AG04449 (cell line): ENCODE results near the gene ST6GALNAC5.

Source experiments
- CTCF ChIA-PET: fragments of 350-600 bp; formaldehyde crosslinking; extraction: SDS; loops from one replicate; lab custom pipeline; 2021; ENCODE audit warnings: antibody characterized with exemption; lab: Yijun Ruan, JAX
- POLR2A ChIA-PET: fragments of 400-600, 350-600 bp; formaldehyde crosslinking; extraction: SDS; loops from one replicate; lab custom pipeline; 2020; ENCODE audit warnings: antibody characterized with exemption, inconsistent platforms; lab: Yijun Ruan, JAX
- DNase-seq: peaks from one replicate; pipeline ENCODE4 v3.0.0-alpha.2; 2010; ENCODE audit warnings: low read depth, low spot score
- H3K4me3 ChIP-seq: 2 replicates; pipeline ENCODE4 v1.5.1; 2011; ENCODE audit warnings: low read depth, mild to moderate bottlenecking, control low read depth, low read length
- CTCF ChIP-seq: IDR thresholded peaks from one replicate; pipeline ENCODE4 v1.5.1; 2011; ENCODE audit warnings: mild to moderate bottlenecking, moderate library complexity, low read length, control low read depth, inconsistent platforms; ENCODE audit not compliant: insufficient read depth; ENCODE audit errors: missing control alignments

ST6GALNAC5 gene

GRCh38 chr1:76919085-76919484 lies 51.8 kb downstream of the ST6GALNAC5 start:
- TF ChIP-seq CTCF: no peak
- ChIA-PET POLR2A (interaction anchor here (0.5 kb wide), 1 partner anchor 32 kb away, joined by 3 read pairs; no protein-coding TSS in a partner anchor), CTCF (no interaction called here)

GRCh38 chr1:76921590-76921989 lies 54.3 kb downstream of the ST6GALNAC5 start:
- POLR2A ChIA-PET: no interaction called here
- CTCF ChIA-PET: no interaction called here
- TF ChIP-seq CTCF: no peak
- no peak overlapping the region for H3K4me3 ChIP-seq
- DNase-seq: no peak

More at GRCh38 chr1:76919085-76919484, 51.8 kb downstream of the ST6GALNAC5 start:
- DNase-seq: no peak
- no peak overlapping the region for H3K4me3 ChIP-seq

- TF ChIP-seq CTCF: no peak
- CTCF ChIA-PET: no interaction called here
- POLR2A ChIA-PET: no interaction called here
- no peak for DNase-seq
- no peak overlapping the region for H3K4me3 ChIP-seq
Measured at GRCh38 chr1:76925825-76926224, 58.5 kb downstream of the ST6GALNAC5 start.

- no peak for TF ChIP-seq CTCF
- H3K4me3 ChIP-seq: no peak overlapping the region
- CTCF ChIA-PET: no interaction called here
- no peak for DNase-seq
- POLR2A ChIA-PET: no interaction called here
Measured at GRCh38 chr1:76928522-76928921, 61.2 kb downstream of the ST6GALNAC5 start.

- DNase-seq: no peak
- ChIA-PET POLR2A (no interaction called here), CTCF (no interaction called here)
Measured at GRCh38 chr1:76929136-76929535, 61.9 kb downstream of the ST6GALNAC5 start.

More at GRCh38 chr1:76929136-76929535, 61.9 kb downstream of the ST6GALNAC5 start:
- no peak overlapping the region for H3K4me3 ChIP-seq
- no peak for TF ChIP-seq CTCF
